Adrenal gland (tissue), 12 donors: ENCODE data around the gene TANC1. TPM values are rescaled to one million over a fixed set of nuclear protein-coding genes. Genes with fewer than 3 reads are reported as not detected.

Source experiments
- DNase-seq, 7 donors: peaks; one replicate each; pipeline ENCODE4 v3.0.0-alpha.2; 2019 to 2020
- H3K27ac ChIP-seq, 5 donors: fragments of 200-600 bp; sonication (generic) in 4 of 5; 1 replicate in 3 of 5; 2 replicates in 2 of 5; pipeline versions ENCODE4 v1.5.1 to v1.8.0; 2016 to 2020; ENCODE audit warnings: mild to moderate bottlenecking in 1 of 5
- H3K27me3 ChIP-seq: fragments of 200-600 bp; 2 replicates; pipeline ENCODE4 v1.8.0; 2021
- H3K36me3 ChIP-seq, 2 donors: fragments of 200-600 bp; replicated peaks in 1 of 2; 1 replicate in 1 of 2; 2 replicates in 1 of 2; pipeline versions ENCODE4 v1.5.1 to v1.8.0; 2018 to 2022
- H3K4me1 ChIP-seq, 2 donors: fragments of 200-600 bp; replicated peaks in 1 of 2; 1 replicate in 1 of 2; 2 replicates in 1 of 2; pipeline versions ENCODE4 v1.5.1 to v1.8.0; 2018 to 2021
- H3K4me3 ChIP-seq, 4 donors: fragments of 200-600 bp; sonication (generic) in 3 of 4; one replicate each; pipeline ENCODE4 v1.5.1; 2016 to 2018
- H3K9me3 ChIP-seq, 3 donors: fragments of 200-600 bp; sonication (generic) in 1 of 3; replicated peaks in 1 of 3; 1 replicate in 2 of 3; 2 replicates in 1 of 3; pipeline versions ENCODE4 v1.5.1 to v1.8.0; 2016 to 2021
- CTCF ChIP-seq, 6 experiments: fragments of 450-650 bp in 4 of 6; fragments of 200-600 bp in 2 of 6; sonication (generic) in 1 of 6; IDR thresholded peaks; 1 replicate in 5 of 6; 2 replicates in 1 of 6; pipeline versions ENCODE4 v1.5.1 to v1.8.0; 2016 to 2021; ENCODE audit warnings: antibody characterized with exemption in 6 of 6, mild to moderate bottlenecking in 2 of 6, moderate library complexity in 1 of 6
- POLR2A ChIP-seq, 2 donors: fragments of 450-650 bp; IDR thresholded peaks; one replicate each; pipeline ENCODE4 v1.6.1; 2017; ENCODE audit warnings: antibody characterized with exemption in 2 of 2, mild to moderate bottlenecking in 2 of 2, moderate library complexity in 1 of 2
- WGBS, 4 donors: extraction: QIAGEN DNeasy Blood & Tissue Kit in 2 of 4; methylation state at CpG; one replicate each; pipeline versions ENCODE4 v1.1.5 to v1.1.7; 2013 to 2017; 5-methylcytosine and 5-hydroxymethylcytosine counted together
- intact Hi-C, 2 donors: fragments of 100-400 bp; cut with DNase I; formaldehyde crosslinking; loops; one replicate each; pipeline versions ENCODE4 v1.14.1 to v1.15.0; 2022 to 2023
- polyA plus RNA-seq, 3 donors: library from polyadenylated mRNA; stranded (reverse); fragments of 200-250 nt in 2 of 3; fragments of 350-450 nt in 1 of 3; fragmentation: Illumina TruSeq in 1 of 3; extraction: RNeasy Lipid Tissue Mini Kit (QIAGEN cat#74804) in 1 of 3; gene quantifications; one replicate each; pipeline ENCODE4 v1.2.3, GENCODE V29; 2013 to 2014
- total RNA-seq, 9 donors: library from RNA; depleted of rRNA in 4 of 9; stranded (reverse); fragments of >200 nt in 4 of 9; fragments of 120-200 nt in 1 of 9; fragmentation: NEBNext Ultra II Directional in 1 of 9; extraction: Animal tissue kit (Norgen Biotek cat#: 25700) in 1 of 9; gene quantifications; one replicate each; pipeline versions ENCODE4 v1.1.0 to v1.2.4, GENCODE V29; 2013 to 2023
- donor health status: healthy with polysubstance abuse.
- donor health status: Bipolar disorder and iron deficiency.
- donor health status: DM: yes; HTN: yes; CAD: no.
- donor health status: DM: no; HTN: no; CAD: no.
- donor health status: DM: no; HTN: no; CAD: no.
- donor health status: DM: yes; HTN: yes; CAD: no.

The TANC1 gene
- total and polyA plus RNA-seq, 12 donors: 14.1 to 53.3 (median 24.8) TPM

GRCh38 chr2:159015823-159016222 is 47.4 kb downstream of the TANC1 start:
- intact Hi-C loops: no loop called here
- H3K9me3 ChIP-seq: peaks cover 0 to 12% (median 0%) of the 10 kb centered on the region in 3 donors
- H3K4me3 ChIP-seq: no peak overlapping the region
- H3K27me3 ChIP-seq: no peaks in the 10 kb centered on the region
- no peak for DNase-seq
- peaks cover 10 to 25% of the 10 kb centered on the region in 2 donors for H3K4me1 ChIP-seq
- 97 to 100% (median 99%) methylated on average over 2 of the region's 2 CpGs for whole genome bisulfite sequencing, 4 donors
- no peaks in the 10 kb centered on the region for H3K36me3 ChIP-seq
- TF ChIP-seq POLR2A (IDR thresholded peaks at IDR 0.05) (no peak), CTCF (IDR thresholded peaks at IDR 0.05) (no peak)
- H3K27ac ChIP-seq: no peak overlapping the region

DNA sequence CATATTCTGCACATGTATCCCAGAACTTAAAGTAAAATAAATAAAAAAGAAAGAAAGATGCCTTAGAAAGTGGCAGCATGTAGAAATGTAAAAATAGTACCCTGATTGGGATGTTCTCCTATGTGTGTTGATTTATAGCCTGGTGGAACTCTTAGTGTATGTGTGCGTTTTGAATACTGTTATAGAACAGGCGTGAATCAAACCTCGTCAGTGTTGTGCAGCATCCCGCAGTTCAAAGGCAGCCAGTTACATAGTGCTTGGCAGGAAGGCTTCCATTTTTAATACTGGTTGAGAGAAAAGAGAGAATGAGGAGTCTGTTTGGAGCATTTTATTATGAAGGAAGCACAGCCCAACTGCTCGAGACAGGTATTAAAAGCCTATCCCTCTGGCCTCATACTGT is 49.4 kb downstream of the TANC1 start:
- no peak for DNase-seq
- Histone ChIP-seq H3K36me3 (no peaks in the 10 kb centered on the region), H3K27ac (no peak overlapping the region), H3K9me3 (peaks cover 0 to 12% (median 0%) of the 10 kb centered on the region in 3 donors), H3K27me3 (no peaks in the 10 kb centered on the region), H3K4me3 (no peak overlapping the region), H3K4me1 (peaks cover 0 to 4% of the 10 kb centered on the region in 2 donors)
- intact Hi-C loops: no loop called here
- no peak for TF ChIP-seq POLR2A (IDR thresholded peaks at IDR 0.05)
- TF ChIP-seq CTCF (IDR thresholded peaks at IDR 0.05): no peak
- WGBS, 4 donors: 70 to 95% (median 91%) methylated on average over 5 of the region's 5 CpGs

- no peak overlapping the region for H3K27ac ChIP-seq
- no peaks in the 10 kb centered on the region for H3K4me1 ChIP-seq
- DNase-seq: no peak
- intact Hi-C loops: no loop called here
- TF ChIP-seq CTCF (IDR thresholded peaks at IDR 0.05): no peak
- no peak for TF ChIP-seq POLR2A (IDR thresholded peaks at IDR 0.05)
- no peaks in the 10 kb centered on the region for H3K27me3 ChIP-seq
- 90 to 95% (median 93%) methylated on average over 6 of the region's 6 CpGs for WGBS, 4 donors
- H3K4me3 ChIP-seq: no peak overlapping the region
- peaks cover 0 to 12% (median 0%) of the 10 kb centered on the region in 3 donors for H3K9me3 ChIP-seq
- H3K36me3 ChIP-seq: no peaks in the 10 kb centered on the region
Observed at GRCh38 chr2:159019021-159019420, 50.6 kb downstream of the TANC1 start.

DNA sequence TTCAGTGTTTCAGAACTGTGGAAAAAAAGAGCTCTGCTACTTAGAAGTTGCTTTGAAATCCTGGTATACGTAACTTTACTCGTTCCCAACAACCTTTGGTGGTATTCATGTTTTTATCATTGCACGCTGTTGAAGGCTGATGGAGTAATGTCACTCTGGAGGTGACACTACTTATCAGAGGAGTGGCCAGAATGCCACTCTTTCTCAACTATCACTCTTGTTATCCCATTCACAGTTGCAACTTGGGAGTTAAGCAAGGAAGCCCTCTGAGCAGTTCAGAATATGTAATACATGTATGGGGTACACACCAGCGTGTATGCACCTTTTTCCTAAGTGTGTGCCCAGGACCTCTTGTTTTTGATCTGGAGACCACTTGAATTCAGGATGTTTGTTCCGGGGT is 53.6 kb downstream of the TANC1 start:
- WGBS, 4 donors: 77 to 95% (median 89%) methylated on average over 5 of the region's 5 CpGs
- DNase-seq: no peak
- no peak overlapping the region for H3K4me3 ChIP-seq
- TF ChIP-seq POLR2A (IDR thresholded peaks at IDR 0.05) (no peak), CTCF (IDR thresholded peaks at IDR 0.05) (no peak)
- intact Hi-C loops: no loop called here
- no peaks in the 10 kb centered on the region for H3K36me3 ChIP-seq
- no peaks in the 10 kb centered on the region for H3K27me3 ChIP-seq
- H3K9me3 ChIP-seq: no peaks in the 10 kb centered on the region
- H3K4me1 ChIP-seq: peaks cover 0 to 11% of the 10 kb centered on the region in 2 donors
- no peak overlapping the region for H3K27ac ChIP-seq
